Left lobe of liver (tissue), 2 donors: Measurements from ENCODE around the gene MCF2L. TPM values are rescaled to one million over a fixed set of nuclear protein-coding genes. Genes with fewer than 3 reads are reported as not detected.
A peak's percentile ranks its signal among the peaks of the same experiment; 100 is the strongest.

Source experiments
- ATAC-seq: fragments of 200-7000 bp; cut with Tn5 transposase; one replicate; pipeline ENCODE4 v1.9.1; 2020; ENCODE audit warnings: mild to moderate bottlenecking, moderate library complexity
- DNase-seq: peaks from one replicate; pipeline ENCODE4 v3.0.0-alpha.2; 2020; ENCODE audit warnings: low spot score
- total RNA-seq: library from RNA; stranded (reverse); gene quantifications from one replicate; pipeline ENCODE4 v1.2.1, GENCODE V29; 2021
- donor health status: DM: no; HTN: no; CAD: no; lungs with moderate emphysema.
- donor health status: DM: no; HTN: yes; CAD: no.

Gene MCF2L
- total RNA-seq, 1 donor from 2014 or later: 14.9 TPM

GRCh38 chr13:113009743-113010509, 40.9 kb downstream of the MCF2L start:
- ATAC-seq: peak; percentile 81
- peak; percentile 65 for DNase-seq

GRCh38 chr13:113010510-113010865, 41.5 kb downstream of the MCF2L start:
- DNase-seq: no peak
- ATAC-seq: no peak

- ATAC-seq: no peak
Measured at GRCh38 chr13:113013303-113013702, 44.3 kb downstream of the MCF2L start.

GRCh38 chr13:113013878-113014751, 45.1 kb downstream of the MCF2L start:
- DNase-seq (no peak), ATAC-seq (no peak)

More at GRCh38 chr13:113013303-113013702, 44.3 kb downstream of the MCF2L start:
- no peak for DNase-seq

GRCh38 chr13:113014752-113015745, 46.0 kb downstream of the MCF2L start:
- DNase-seq (no peak), ATAC-seq (no peak)

- DNase-seq (no peak), ATAC-seq (no peak)
Measured at GRCh38 chr13:113015826-113016525, 47.0 kb downstream of the MCF2L start.

GRCh38 chr13:113016526-113017295, 47.7 kb downstream of the MCF2L start:
- no peak for DNase-seq
- ATAC-seq: no peak

- no peak for ATAC-seq
- no peak for DNase-seq
Measured at GRCh38 chr13:113017506-113018215, 48.6 kb downstream of the MCF2L start.

GRCh38 chr13:113018676-113019465, 49.9 kb downstream of the MCF2L start:
- ATAC-seq: no peak

GRCh38 chr13:113020323-113021080, 51.5 kb downstream of the MCF2L start:
- ATAC-seq: no peak
- DNase-seq: no peak

More at GRCh38 chr13:113018676-113019465, 49.9 kb downstream of the MCF2L start:
- DNase-seq: no peak

GRCh38 chr13:113021391-113021790, 52.4 kb downstream of the MCF2L start:
- DNase-seq: no peak
- ATAC-seq: no peak

GRCh38 chr13:113021811-113022210, 52.8 kb downstream of the MCF2L start:
- ATAC-seq (no peak), DNase-seq (no peak)

- DNase-seq (no peak), ATAC-seq (no peak)
Measured at GRCh38 chr13:113022391-113022744, 53.4 kb downstream of the MCF2L start.

GRCh38 chr13:113022745-113023574, 53.9 kb downstream of the MCF2L start:
- peak; percentile 11 for ATAC-seq

GRCh38 chr13:113023694-113024430, 54.8 kb downstream of the MCF2L start:
- ATAC-seq: peak; percentile 95
- DNase-seq: peak; percentile 83

More at GRCh38 chr13:113022745-113023574, 53.9 kb downstream of the MCF2L start:
- DNase-seq: no peak

GRCh38 chr13:113024466-113024865, 55.5 kb downstream of the MCF2L start:
- ATAC-seq (no peak), DNase-seq (no peak)
